SK-N-SH treated with all-trans-retinoic acid at 6 μM for 48 hours (cell line): ENCODE results near the gene MDGA2.

Experiments
- CSDC2 ChIP-seq: fragments of 250-450 bp; sonication (Bioruptor Pico); IDR thresholded peaks from 2 replicates; pipeline ENCODE4 v1.5.0; 2020; ENCODE audit warnings: mild to moderate bottlenecking, moderate library complexity
- GLIS3 ChIP-seq: fragments of 250-450 bp; sonication (Bioruptor Pico); IDR thresholded peaks from 2 replicates; pipeline ENCODE4 v1.5.0; 2020; ENCODE audit warnings: mild to moderate bottlenecking, moderate library complexity
- ISL1 ChIP-seq: fragments of 250-450 bp; sonication (Bioruptor Pico); IDR thresholded peaks from 2 replicates; pipeline ENCODE4 v2.1.2; 2022; ENCODE audit warnings: mild to moderate bottlenecking, moderate library complexity
- TCF4 ChIP-seq: fragments of 250-450 bp; sonication (Bioruptor Pico); IDR thresholded peaks from 2 replicates; pipeline ENCODE4 v1.8.0; 2021; ENCODE audit warnings: mild to moderate bottlenecking, moderate library complexity, borderline replicate concordance
- TF ChIP-seq, protein P1 (sequence below): fragments of 250-450 bp; sonication (Bioruptor Pico); IDR thresholded peaks from 2 replicates; pipeline ENCODE4 v1.5.1; 2020; ENCODE audit warnings: low read depth, mild to moderate bottlenecking, moderate library complexity
- TF ChIP-seq, protein P2 (sequence below): fragments of 250-450 bp; sonication (Bioruptor Pico); IDR thresholded peaks from 2 replicates; pipeline ENCODE4 v1.8.0; 2020; ENCODE audit warnings: mild to moderate bottlenecking, moderate library complexity, borderline replicate concordance

DNA sequence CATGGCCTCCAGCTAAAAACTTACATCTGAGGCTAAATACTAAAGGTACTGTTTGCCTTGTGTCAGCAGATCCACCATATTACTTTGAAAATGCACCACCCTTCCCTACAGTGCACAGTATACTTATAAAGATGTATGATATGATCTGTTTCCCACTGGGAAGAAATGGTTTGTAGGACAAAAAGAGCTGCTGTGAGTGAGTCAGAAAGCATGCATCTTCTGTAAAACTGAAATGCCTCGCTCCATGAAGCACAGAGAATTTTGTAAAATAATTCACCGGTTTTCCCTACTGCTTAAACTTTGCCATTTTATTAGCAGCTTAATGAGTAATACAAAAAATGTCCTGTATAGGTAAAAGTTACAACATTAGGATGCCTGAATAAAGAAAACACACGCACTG is 68.8 kb downstream of the MDGA2 start:
- TF ChIP-seq, protein P1, sequence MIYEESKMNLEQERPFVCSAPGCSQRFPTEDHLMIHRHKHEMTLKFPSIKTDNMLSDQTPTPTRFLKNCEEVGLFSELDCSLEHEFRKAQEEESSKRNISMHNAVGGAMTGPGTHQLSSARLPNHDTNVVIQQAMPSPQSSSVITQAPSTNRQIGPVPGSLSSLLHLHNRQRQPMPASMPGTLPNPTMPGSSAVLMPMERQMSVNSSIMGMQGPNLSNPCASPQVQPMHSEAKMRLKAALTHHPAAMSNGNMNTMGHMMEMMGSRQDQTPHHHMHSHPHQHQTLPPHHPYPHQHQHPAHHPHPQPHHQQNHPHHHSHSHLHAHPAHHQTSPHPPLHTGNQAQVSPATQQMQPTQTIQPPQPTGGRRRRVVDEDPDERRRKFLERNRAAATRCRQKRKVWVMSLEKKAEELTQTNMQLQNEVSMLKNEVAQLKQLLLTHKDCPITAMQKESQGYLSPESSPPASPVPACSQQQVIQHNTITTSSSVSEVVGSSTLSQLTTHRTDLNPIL (CRISPR knock-in tag): no peak
- no peak for TF ChIP-seq CSDC2 (CRISPR knock-in tag)
- TF ChIP-seq TCF4 (CRISPR knock-in tag): no peak
- TF ChIP-seq ISL1 (CRISPR knock-in tag): no peak
- TF ChIP-seq, protein P2, sequence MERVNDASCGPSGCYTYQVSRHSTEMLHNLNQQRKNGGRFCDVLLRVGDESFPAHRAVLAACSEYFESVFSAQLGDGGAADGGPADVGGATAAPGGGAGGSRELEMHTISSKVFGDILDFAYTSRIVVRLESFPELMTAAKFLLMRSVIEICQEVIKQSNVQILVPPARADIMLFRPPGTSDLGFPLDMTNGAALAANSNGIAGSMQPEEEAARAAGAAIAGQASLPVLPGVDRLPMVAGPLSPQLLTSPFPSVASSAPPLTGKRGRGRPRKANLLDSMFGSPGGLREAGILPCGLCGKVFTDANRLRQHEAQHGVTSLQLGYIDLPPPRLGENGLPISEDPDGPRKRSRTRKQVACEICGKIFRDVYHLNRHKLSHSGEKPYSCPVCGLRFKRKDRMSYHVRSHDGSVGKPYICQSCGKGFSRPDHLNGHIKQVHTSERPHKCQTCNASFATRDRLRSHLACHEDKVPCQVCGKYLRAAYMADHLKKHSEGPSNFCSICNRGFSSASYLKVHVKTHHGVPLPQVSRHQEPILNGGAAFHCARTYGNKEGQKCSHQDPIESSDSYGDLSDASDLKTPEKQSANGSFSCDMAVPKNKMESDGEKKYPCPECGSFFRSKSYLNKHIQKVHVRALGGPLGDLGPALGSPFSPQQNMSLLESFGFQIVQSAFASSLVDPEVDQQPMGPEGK: no peak
- no peak for TF ChIP-seq GLIS3 (CRISPR knock-in tag)
